Measurements from ENCODE around the gene LIF. TPM values are rescaled to one million over a fixed set of nuclear protein-coding genes. Genes with fewer than 3 reads are reported as not detected.

Gene LIF
- total RNA-seq, 1 donor from 2014 or later: 0.23 TPM

GRCh38 chr22:30267382-30268302 lies 21.1 kb upstream of the LIF start:
- no peak overlapping the region for H3K27ac Mint-ChIP-seq (ENCODE audit: unreplicated experiment)

GRCh38 chr22:30266445-30267381 lies 20.2 kb upstream of the LIF start, which contains the start of gene OSM:
Gene OSM, minus strand, starts transcription at chr22:30266851. Its CDS starts 52 bp downstream, at chr22:30266799.
- no peaks in the 10 kb centered on the region for H3K9me3 Mint-ChIP-seq (ENCODE audit: unreplicated experiment)
- no peak within 1 kb of the TSS for H3K4me3 Mint-ChIP-seq (ENCODE audit: unreplicated experiment)
- H3K27ac Mint-ChIP-seq (ENCODE audit: unreplicated experiment): no peak within 1 kb of the TSS
- H3K4me1 Mint-ChIP-seq (ENCODE audit: unreplicated experiment): no peaks in the 10 kb centered on the region
- TF ChIP-seq CTCF (IDR thresholded peaks at IDR 0.05; ENCODE audit: unreplicated experiment): no peak
- peaks cover 7% of the 10 kb centered on the region for H3K27me3 Mint-ChIP-seq (ENCODE audit: unreplicated experiment)
- no peaks in the 10 kb centered on the region for H3K36me3 Mint-ChIP-seq (ENCODE audit: low read depth, unreplicated experiment)
- DNase-seq (ENCODE audit: low spot score): no peak

More at GRCh38 chr22:30267382-30268302, 21.1 kb upstream of the LIF start:
- TF ChIP-seq CTCF (IDR thresholded peaks at IDR 0.05; ENCODE audit: unreplicated experiment): no peak
- Mint-ChIP-seq H3K27me3 (ENCODE audit: unreplicated experiment) (peaks cover 10% of the 10 kb centered on the region), H3K4me3 (ENCODE audit: unreplicated experiment) (no peak overlapping the region), H3K9me3 (ENCODE audit: unreplicated experiment) (no peaks in the 10 kb centered on the region), H3K36me3 (ENCODE audit: low read depth, unreplicated experiment) (no peaks in the 10 kb centered on the region), H3K4me1 (ENCODE audit: unreplicated experiment) (no peaks in the 10 kb centered on the region)
- no peak for DNase-seq (ENCODE audit: low spot score)

DNA sequence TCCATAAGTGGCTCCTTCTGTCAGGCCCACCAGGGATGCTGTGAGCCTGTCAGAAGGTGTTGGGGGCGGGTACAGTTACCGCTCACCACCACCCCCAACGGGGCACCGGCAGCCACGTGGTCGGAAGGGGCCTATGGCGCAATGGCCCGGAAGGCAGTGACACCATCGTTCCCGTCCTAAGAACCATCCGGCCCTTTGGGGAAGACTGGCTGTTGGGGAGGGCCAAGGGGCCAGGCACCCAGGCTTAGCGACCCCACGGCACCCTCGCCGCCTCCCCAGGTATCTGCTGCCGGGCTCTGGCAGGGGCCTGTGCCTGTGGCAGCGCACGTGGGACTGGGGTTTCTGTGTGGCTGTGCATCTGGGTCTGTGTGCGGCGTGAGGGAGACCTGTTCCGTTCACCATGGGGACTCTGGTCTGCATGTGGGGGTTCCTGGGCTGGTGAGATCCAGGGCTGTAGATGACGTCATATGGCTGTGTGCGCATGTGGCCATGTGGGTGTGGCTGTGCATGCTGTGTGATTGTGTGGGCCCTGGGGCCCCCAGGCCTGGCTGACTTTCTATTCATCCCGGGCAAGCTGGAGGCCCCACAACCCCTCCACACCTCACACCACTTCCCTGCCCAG lies 19.4 kb upstream of the LIF start:
- peaks cover 7% of the 10 kb centered on the region for H3K27me3 Mint-ChIP-seq (ENCODE audit: unreplicated experiment)
- no peak for TF ChIP-seq CTCF (IDR thresholded peaks at IDR 0.05; ENCODE audit: unreplicated experiment)
- H3K4me3 Mint-ChIP-seq (ENCODE audit: unreplicated experiment): no peak overlapping the region
- H3K27ac Mint-ChIP-seq (ENCODE audit: unreplicated experiment): no peak overlapping the region
- DNase-seq (ENCODE audit: low spot score): no peak
- H3K4me1 Mint-ChIP-seq (ENCODE audit: unreplicated experiment): no peaks in the 10 kb centered on the region
- H3K36me3 Mint-ChIP-seq (ENCODE audit: low read depth, unreplicated experiment): no peaks in the 10 kb centered on the region
- H3K9me3 Mint-ChIP-seq (ENCODE audit: unreplicated experiment): no peaks in the 10 kb centered on the region

- DNase-seq (ENCODE audit: low spot score): no peak
- peaks cover 7% of the 10 kb centered on the region for H3K27me3 Mint-ChIP-seq (ENCODE audit: unreplicated experiment)
- H3K27ac Mint-ChIP-seq (ENCODE audit: unreplicated experiment): no peak overlapping the region
- no peak overlapping the region for H3K4me3 Mint-ChIP-seq (ENCODE audit: unreplicated experiment)
- H3K9me3 Mint-ChIP-seq (ENCODE audit: unreplicated experiment): no peaks in the 10 kb centered on the region
- no peaks in the 10 kb centered on the region for H3K4me1 Mint-ChIP-seq (ENCODE audit: unreplicated experiment)
- no peak for TF ChIP-seq CTCF (IDR thresholded peaks at IDR 0.05; ENCODE audit: unreplicated experiment)
- no peaks in the 10 kb centered on the region for H3K36me3 Mint-ChIP-seq (ENCODE audit: low read depth, unreplicated experiment)
Observed at GRCh38 chr22:30265131-30265720, 18.7 kb upstream of the LIF start.
